Measurements from ENCODE around the gene LGALS3BP. TPM values are rescaled to one million over a fixed set of nuclear protein-coding genes. Genes with fewer than 3 reads are reported as not detected.

The LGALS3BP gene
- total and polyA plus RNA-seq, 2 of the 13 experiments (the other 11 are each of a cell fraction or from before 2014, with no cell fraction given): 137 to 332 TPM

GRCh38 chr17:79023886-79024771 lies 44.4 kb upstream of the LGALS3BP start, which contains the start of gene C1QTNF1 (continued):
- TF ChIP-seq BORCS8-MEF2B (CRISPR knock-in tag; IDR thresholded peaks at IDR 0.05) (0 out of 2 replicates have a peak, but pooled peaks have one; percentile 12), MLXIP (CRISPR knock-in tag; IDR thresholded peaks at IDR 0.05; ENCODE audit: borderline replicate concordance) (no peak), ESRRA (CRISPR knock-in tag; IDR thresholded peaks at IDR 0.05; ENCODE audit: low read depth) (no peak), RAD21 (CRISPR knock-in tag; IDR thresholded peaks at IDR 0.05) (0 out of 2 replicates have a peak, but pooled peaks have one; percentile 12), SMAD3 (CRISPR knock-in tag; IDR thresholded peaks at IDR 0.05) (no peak), ZNF709 (CRISPR knock-in tag; IDR thresholded peaks at IDR 0.05) (no peak), HNRNPL (IDR thresholded peaks at IDR 0.05; ENCODE audit: low read depth, low read length) (no peak), U2AF2 (IDR thresholded peaks at IDR 0.05; ENCODE audit: low read depth, low read length) (no peak), BATF2 (CRISPR knock-in tag; IDR thresholded peaks at IDR 0.05) (no peak), MED8 (CRISPR knock-in tag; IDR thresholded peaks at IDR 0.05; ENCODE audit: insufficient replicate concordance) (no peak), ZNF549 (CRISPR knock-in tag; IDR thresholded peaks at IDR 0.05) (no peak), CEBPG (CRISPR knock-in tag; IDR thresholded peaks at IDR 0.05) (no peak), ZBTB34 (CRISPR knock-in tag; IDR thresholded peaks at IDR 0.05) (peak; percentile 49; the same call in 1 of the 2 replicates), ZBTB39 (CRISPR knock-in tag; IDR thresholded peaks at IDR 0.05) (no peak), ZC3H4 (CRISPR knock-in tag; IDR thresholded peaks at IDR 0.05; ENCODE audit: borderline replicate concordance) (0 out of 2 replicates have a peak, but pooled peaks have one; percentile 29), LCORL (IDR thresholded peaks at IDR 0.05) (no peak), LCORL (CRISPR knock-in tag; IDR thresholded peaks at IDR 0.05) (peak; percentile 40; the same call in 1 of the 2 replicates), CEBPZ (IDR thresholded peaks at IDR 0.05; ENCODE audit: low read length) (no peak)

Measured in HepG2 (cell line).